Fibroblast of skin of scalp (primary cell): Measurements from ENCODE around the gene PJA2. TPM values are rescaled to one million over a fixed set of nuclear protein-coding genes. Genes with fewer than 3 reads are reported as not detected.
"Not testable (repeated sequence)": the region's sequence is repeated elsewhere in the genome, so short reads cannot be mapped to it uniquely, and the experiment has no call there.

Experiments
- DNase-seq: peaks from one replicate; pipeline ENCODE4 v3.0.0-alpha.2; 2013
- polyA plus RNA-seq, 2 experiments: library from polyadenylated mRNA; unstranded; fragments of 120-200 nt; gene quantifications; one replicate each; pipeline ENCODE4 v1.2.1, GENCODE V29; 2013; ENCODE audit not compliant: insufficient read length in 2 of 2

The PJA2 gene, protein sequence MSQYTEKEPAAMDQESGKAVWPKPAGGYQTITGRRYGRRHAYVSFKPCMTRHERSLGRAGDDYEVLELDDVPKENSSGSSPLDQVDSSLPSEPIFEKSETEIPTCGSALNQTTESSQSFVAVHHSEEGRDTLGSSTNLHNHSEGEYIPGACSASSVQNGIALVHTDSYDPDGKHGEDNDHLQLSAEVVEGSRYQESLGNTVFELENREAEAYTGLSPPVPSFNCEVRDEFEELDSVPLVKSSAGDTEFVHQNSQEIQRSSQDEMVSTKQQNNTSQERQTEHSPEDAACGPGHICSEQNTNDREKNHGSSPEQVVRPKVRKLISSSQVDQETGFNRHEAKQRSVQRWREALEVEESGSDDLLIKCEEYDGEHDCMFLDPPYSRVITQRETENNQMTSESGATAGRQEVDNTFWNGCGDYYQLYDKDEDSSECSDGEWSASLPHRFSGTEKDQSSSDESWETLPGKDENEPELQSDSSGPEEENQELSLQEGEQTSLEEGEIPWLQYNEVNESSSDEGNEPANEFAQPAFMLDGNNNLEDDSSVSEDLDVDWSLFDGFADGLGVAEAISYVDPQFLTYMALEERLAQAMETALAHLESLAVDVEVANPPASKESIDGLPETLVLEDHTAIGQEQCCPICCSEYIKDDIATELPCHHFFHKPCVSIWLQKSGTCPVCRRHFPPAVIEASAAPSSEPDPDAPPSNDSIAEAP
- polyA plus RNA-seq (2013, experiment 1 of 2; ENCODE audit: insufficient read length) = 82.8 TPM
- 93.6 TPM for polyA plus RNA-seq (2013, experiment 2 of 2; ENCODE audit: insufficient read length)

DNA sequence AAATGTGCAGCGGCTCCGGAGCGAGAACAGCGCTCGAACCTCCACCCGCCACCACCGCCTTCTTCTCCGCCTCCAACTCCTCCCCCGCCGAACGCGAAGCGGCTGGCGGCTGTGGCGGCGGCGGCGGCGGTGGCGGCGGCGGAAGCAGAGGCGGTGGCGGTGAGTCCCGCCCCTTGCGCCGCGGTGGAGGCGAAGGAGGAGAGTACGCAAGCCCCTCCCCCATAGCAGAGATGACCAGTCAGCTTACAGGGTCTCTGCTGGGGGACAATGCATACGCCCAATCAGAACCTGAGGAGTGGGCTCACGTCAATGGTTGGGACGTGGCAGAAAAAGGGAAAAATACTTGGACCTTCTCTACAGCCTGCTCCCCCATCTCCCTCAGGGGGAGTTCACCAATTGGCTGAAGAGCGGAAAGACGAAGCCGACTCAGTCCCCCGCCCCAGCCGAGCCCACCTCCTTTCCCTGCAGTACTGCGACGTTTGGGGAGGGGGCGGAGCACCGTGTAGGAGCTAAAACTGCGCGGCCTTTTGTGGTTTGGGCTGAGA, at the start of gene PJA2:
PJA2 (minus strand) TSS at position 131 of the 545 bp plus-strand sequence. CDS start 26,541 bp downstream, outside the sequence.
- peak; percentile 100 for DNase-seq

DNA sequence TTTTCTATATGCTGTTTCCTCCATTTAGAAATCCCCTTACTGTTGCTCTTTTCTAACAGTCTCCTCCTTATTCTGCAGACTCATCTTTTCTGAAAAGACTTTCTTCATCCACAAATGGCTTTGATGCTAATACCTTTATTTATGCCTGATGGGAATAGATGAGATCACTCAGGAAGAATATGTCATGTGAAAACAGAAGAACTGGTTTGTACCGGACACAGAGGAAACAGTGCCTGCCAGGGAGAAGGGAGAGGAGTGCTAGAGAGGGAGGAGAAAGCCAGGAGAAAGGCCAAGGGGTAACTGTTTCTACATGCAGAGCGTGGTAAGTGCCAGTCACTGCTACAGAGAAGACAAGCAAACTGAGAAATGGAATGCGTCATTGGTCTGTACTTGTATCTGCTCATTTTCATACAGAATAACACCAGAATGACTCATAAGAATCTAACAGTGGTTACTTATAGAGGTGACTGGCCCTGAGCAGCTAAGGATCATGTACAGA, 45.9 kb upstream of the PJA2 start:
- DNase-seq = peak; percentile 86

DNA sequence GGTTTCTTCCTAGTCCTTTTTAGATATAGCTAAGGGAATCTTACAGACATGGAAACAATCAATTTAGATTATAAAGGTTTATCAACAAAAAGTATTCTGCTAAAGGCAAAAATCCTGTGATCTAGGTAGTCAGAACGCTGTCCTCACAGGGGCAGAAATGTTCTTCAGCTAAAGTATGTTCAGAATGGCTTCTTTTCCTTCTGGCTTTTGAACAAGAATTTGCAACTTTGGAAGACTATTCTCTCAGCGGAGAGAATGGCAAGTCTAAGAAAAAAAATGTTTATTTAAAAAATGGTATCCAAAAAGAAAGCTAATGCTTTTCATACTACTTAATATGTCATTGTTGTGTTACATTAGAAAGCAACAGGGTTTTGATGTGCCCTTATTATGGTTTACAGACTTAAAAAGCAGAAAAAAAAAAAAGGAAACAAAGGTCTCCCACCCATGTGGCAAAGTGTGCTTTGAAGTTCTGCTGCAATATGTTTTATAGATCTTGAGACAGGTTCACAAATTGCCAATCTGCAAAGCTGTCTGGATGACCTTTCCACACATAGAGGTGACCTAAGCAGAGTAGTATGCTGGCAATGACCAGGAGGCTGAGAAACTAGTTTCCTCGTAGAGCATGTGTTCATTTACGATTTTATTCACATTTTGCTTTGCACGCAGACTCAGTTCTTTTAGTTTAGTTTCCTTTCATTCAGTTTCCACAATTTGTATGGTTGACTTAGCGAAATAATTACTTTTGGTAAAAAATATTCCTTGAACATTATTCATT, 45.1 kb upstream of the PJA2 start:
- peak; percentile 16 for DNase-seq

DNA sequence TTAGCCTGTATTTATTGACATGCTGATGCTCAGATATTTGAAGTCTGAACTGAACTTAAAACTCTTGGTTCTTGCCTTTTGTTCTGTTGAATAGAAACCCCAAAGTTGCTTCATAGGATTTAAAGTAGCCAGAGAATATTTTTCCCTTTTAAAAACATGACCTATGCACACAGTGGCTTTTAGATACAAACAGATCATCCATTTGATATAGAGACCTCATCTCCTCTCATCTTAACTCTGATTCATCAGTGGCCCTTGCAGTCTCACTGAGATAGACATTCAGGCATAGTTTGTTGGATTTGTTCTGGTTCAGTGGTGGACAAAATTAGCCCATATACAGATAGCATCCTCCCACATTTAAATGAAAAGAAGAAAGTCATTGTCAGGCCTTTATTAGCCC, 43.5 kb upstream of the PJA2 start:
- DNase-seq = no peak

DNA sequence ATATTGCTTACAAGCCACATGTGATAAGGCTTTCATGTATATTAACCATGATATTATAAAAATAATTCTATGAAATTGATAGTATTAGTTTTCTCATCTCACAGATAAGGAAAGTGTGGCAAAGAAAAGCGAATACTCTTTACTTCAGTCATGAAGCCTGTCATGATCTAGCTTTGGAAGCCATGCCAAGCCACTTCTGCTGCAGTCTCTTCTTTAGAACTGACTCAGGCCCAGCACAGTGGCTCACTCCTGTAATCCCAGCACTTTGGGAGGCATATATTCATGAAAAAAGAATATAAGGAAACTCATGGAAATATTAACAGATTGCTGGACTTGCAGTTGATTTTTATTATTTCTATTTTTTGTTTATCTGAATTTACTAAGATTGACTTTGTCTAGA, 42.9 kb upstream of the PJA2 start:
- DNase-seq = no peak

DNA sequence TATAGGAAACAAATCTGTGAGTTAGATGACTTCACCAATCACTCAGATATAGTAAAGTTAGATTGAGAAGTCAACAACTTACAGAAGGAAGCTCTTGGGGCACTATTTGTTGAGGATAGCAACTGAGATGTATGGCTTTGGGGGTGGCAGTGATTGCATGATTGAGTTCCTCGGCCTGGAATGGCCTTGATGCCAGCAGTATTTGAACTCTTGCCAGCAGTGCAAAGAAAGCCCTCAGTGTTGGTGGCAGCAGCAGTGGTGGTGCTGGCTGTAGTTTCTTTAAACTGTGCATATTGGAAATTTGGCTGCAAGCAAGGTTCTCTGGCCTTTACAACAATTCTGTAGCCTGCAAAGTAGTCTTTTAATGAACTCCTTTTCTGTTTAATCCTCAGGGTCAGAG, 41.4 kb upstream of the PJA2 start:
- DNase-seq = no peak

DNA sequence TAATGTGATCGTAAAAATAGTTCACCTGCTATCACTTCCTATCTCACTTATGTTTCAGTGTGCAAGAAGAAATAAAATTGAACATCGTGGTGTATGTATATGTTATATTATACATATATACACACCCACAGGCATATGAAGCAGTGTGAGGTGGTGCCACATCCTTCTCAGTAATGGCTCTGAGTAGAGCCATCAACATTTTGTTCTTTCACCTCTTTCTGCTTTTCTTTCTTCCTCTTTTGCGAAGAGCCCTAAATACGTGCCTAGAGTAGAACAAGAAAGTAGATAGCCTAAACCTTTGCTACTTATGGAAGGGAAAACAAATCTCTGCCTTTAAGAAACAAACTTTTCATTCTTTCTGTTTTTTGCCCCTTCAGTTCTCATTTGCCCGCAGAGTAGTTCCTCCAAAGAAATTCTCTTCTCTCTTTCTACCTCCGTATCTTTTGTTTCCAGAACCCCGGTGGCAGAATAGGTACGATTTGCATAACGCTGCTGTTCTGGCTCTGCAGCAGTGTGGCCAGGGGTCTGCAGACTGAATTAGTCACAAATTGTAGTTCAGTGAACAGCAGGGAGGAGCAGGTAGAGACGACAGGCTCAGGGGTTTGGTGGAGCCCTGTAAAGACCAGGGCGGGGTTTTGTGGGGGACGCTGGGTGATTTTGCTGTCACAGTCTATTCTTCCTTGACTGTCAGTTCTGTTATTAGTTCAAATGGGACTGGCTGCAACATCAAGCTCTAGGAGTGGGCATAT, 40.5 kb upstream of the PJA2 start:
- no peak for DNase-seq

DNA sequence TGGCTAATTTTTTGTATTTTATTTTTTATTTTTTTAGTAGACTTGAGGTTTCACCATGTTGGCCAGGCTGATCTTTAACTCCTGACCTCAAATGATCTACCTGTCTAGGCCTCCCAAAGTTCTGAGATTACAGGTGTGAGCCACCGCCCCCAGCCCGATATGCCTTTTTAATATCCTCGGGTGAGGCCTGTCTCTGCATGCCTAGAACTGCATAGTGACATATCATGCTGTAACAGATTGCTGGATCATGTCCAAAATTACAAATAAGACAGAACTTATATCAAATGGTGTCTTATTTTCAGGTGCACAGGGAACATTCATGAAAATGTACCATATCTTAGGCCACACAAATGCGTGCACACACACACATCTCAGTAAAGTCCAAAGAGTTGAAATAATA, 39.1 kb upstream of the PJA2 start:
- no peak for DNase-seq

DNA sequence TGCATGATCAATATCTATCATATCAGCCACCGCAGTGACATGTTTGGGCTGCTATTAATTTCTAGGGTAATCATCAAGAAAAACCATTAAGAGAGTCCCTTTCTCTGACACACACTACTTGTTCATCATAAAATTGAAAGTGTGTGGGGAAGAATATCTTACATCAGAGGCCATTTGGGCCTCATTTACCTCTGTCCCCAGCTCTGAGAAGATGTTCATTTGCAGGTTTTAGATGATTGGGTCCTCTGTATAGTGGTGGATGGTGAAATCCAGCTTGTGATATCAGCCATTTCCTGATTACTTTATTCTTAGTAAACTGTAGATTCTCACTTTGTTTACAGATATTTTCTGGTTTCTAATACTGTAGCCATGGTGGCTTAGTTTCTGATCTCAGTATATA, 29.8 kb upstream of the PJA2 start:
- DNase-seq = no peak

DNA sequence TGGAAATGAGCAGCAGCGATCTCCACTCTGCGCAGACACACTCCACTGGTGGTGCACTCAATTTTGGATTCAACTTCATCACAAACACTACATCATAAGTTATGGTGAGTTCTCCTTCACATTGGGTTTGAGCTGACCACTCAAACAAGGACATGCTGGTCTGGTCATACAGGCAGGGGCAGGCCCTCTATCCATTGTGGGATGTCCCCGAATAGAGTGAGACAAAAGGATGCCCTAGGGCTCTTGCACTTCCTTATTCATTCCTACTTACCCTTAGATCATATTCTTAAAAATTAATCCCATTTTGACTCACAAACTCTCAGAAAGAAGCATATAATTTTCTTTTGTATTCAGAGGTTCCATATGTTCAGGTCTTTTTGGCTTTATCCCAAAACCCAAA, 16.3 kb upstream of the PJA2 start:
- no peak for DNase-seq

DNA sequence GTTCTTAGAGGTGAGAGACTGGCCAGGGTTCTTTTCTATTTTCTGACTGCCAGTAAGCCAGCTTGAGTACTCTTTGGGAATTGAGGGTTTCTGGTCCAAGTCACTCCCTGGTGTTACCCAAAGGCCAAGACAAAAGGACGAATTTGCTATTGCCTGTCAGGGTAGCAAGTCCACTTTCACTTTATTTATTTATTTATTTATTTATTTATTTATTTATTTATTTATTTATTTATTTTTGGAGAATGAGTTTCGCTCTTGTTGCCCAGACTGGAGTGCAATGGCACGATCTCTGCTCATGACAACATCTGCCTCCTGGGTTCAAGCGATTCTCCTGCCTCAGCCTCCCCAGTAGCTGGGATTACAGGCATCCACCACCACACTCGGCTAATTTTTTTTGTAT, 15.7 kb upstream of the PJA2 start:
- not testable (repeated sequence) for DNase-seq

DNA sequence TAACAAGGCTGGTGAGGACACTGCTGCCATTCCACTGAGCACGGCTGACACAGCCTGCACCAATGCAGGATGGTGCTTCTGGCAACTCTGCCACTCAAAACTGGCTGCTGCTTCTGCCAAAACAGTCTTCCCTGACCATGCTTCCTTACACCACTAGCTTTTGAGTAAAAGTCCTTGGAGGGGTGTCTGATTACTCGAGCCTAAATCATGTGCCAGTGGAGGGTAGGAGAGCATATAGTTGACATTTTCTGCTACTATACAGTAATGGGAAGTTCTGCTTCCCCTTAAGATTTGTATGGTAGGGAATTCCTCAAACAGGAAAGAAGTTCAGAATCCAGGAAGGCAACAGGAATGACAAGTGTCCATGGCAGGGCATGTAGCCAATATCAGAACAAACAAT, 12.2 kb upstream of the PJA2 start:
- no peak for DNase-seq

DNA sequence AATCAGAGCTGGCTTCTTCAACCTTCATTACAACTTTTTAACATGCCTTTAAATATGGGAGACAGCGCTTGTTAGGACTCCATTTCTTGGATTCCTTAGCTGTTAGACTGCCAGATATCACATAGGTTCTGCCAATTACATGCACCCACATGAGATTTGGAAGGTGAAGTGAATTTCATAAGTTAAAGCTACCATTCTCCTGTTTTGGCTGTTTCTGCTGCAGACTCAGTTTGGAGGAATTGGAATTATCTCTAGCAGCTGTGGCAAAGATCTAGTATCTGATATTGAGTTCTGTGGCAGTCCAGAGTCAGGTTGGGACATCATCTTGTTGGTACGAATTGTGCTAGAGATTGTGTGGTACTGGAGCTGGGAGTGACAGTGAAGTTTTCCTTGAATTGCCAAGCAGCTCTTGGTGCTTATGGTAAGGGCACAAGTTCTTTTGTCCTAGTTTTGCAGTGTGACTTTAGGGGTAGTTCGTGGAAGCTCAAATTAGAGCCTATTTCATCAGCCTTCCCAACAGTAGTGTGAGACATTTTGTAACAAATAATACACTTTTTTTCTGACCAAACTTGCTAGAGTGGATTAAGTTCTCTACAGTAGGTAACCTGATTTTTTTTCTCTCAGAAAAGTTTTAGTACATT, 9.1 kb upstream of the PJA2 start:
- no peak for DNase-seq

DNA sequence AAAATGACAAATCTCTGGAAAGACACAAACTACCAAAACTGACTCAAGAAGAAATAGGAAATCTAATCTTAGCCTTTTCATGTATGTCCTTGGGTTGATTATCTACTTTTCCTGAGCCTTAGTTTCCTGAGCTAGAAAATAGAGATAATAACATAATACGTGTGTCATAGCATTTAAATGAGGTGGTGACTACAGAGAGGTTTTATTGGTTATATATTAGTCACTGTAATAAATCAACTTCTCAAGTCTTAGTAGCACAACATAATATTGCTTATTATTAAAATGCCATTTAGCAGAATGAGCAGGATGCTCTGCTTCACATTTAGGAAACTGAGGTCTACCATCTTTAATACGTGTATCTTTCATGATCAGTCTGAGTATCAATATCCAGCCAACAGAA, 7.1 kb upstream of the PJA2 start:
- no peak for DNase-seq

DNA sequence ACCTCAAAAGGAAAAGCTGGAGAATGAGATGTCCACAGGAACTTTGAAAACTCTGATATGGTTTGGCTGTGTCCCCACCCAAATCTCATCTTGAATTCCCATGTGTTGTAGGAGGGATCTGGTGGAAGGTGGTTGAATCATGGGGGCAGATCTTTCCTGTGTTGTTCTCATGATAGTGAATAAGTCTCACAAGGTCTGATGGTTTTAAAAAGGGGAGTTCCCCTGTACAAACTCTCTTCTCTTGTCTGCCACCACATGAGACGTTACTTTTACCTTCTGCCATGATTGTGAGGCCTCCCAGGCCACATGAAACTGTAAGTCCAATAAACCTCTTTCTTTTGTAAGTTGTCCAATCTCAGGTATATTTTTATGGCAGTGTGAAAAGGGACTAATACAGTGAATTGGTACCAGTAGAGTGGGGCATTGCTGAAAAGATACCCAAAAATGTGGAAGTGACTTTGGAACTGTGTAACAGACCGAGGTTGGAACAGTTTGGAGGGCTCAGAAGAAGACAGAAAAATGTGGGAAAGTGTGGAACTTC, 4.2 kb upstream of the PJA2 start:
- not testable (repeated sequence) for DNase-seq

DNA sequence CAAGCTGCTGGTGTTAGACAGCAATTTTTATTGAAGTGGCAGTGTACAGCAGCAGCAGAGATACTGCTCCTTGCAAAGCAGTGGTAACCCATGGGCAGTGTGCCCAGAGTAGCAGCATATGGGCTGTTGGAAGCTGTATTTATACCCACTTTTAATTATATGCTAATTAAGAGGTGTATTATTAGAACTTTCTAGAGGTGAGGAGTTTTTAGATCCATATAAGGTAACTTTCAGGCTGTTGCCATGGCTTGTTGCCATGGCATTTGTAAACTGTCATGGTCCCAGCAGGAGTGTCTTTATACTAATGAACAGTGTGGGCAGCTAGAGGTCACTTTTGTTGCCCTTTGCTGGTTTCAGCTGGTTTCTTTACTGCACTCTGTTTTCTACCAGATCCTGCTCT, 3.7 kb upstream of the PJA2 start:
- DNase-seq = no peak

DNA sequence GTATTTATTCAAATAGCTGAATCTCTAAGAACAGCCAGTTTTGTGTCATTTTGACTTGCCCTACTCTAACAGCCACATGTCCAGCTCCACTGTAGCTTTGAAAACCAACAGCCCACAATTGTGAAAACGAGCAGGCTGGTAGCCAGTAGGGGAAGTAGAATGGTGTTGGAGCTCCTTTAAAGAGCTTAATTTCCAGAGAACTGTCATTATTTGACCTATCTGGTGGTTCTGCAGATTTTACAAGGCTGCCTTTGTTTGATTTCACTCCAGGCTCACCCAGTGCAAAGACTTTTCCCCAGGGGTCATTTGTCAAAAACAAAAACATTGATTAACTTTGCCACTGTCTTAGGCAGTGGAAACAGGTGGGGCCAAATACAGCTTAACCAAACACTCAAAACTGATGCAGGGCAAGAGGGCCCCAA, 3.2 kb upstream of the PJA2 start:
- no peak for DNase-seq

DNA sequence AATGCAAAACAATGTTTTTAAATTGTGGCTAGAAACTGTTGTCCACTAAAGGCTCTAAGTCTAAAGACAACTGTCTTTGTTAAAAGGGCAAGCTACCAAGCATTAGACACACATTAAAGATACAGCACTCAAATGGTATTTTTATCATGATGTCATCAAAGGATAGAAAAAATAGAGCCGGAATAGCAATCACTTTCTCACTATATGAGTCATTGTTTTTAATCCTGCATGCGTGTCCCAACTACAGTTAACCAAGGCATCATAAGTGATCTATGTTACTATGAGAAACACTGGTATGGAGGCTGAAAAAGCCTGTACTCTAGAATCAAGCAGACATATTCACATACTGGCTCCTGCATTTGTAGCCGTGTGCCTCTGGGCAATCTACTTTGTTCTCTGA, 1.9 kb upstream of the PJA2 start:
- DNase-seq = peak; percentile 93

DNA sequence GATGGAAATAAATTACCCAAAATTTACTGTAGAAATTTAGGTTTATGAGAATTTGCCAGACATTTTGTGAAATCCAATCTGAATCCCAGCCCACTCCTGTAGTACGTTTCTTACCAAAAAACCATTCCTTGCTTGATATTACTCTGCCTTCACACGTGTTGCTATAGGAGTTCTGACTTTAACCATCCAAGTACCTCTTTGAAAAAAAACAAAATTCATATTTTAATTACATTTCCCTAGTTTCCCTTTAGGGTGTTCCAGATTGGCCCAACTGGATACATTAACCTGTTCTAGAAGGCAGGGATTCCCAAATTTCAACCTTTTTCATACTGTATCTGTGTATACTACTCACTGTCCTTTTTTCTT, 1.4 kb upstream of the PJA2 start:
- DNase-seq = no peak

DNA sequence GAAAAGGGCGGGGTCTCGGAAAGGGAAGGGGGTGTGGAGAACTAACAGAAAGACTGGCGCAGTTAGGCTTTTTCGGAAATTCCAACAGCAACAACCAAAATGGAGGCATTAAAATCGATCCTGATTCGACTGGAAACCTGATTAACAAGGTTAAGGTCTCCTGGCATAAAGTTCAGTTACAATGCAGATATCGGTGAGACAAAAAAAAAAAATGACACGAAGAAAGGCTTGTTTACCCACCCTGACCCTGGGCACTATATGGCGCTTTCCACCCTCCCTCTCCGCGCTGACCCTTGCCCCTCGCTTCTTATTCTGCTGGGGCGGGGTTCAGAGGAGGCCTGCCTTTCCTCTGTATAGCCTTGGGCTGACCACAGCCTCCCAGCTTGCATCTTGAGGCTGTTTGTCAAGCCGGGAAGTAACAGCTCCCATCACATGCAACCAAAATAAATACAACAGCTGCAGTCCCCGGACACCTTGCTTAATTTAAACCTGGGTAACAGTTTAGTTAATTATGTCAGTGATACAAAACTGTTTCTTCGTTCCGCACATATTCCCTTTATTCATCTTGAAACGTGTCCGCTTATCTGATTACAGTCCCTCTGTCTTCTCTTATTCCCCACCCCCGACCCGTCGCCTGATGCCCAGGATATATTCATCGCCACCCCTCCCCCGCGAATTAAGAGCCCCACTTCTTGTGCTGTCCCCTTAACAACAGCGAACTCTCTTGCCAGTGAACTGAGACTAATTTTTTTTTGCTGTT, 795 bp upstream of the PJA2 start:
- peak; percentile 81 for DNase-seq
